GM13976 (cell line): ENCODE results near the gene TCEA3.

Source experiments
- DNase-seq: peaks from one replicate; pipeline ENCODE4 v3.0.0; 2012; ENCODE audit warnings: low spot score
- in situ Hi-C: fragments of 300-500 bp; cut with MboI; formaldehyde crosslinking; loops from one replicate; pipeline ENCODE4 v1.12.0; 2022; ENCODE audit warnings: low sequenced_read_pairs, mixed read lengths, inconsistent platforms; ENCODE audit not compliant: unreplicated experiment
- TF ChIP-seq, protein P1 (sequence below): IDR thresholded peaks from 2 replicates; pipeline ENCODE4 v1.5.1; 2012; ENCODE audit warnings: borderline replicate concordance, mild to moderate bottlenecking; ENCODE audit not compliant: insufficient read depth; ENCODE audit errors: extremely low read depth, missing control alignments, control extremely low read depth

The TCEA3 gene

GRCh38 chr1:23453455-23454000, 29.0 kb upstream of the TCEA3 start:
- TF ChIP-seq, protein P1, sequence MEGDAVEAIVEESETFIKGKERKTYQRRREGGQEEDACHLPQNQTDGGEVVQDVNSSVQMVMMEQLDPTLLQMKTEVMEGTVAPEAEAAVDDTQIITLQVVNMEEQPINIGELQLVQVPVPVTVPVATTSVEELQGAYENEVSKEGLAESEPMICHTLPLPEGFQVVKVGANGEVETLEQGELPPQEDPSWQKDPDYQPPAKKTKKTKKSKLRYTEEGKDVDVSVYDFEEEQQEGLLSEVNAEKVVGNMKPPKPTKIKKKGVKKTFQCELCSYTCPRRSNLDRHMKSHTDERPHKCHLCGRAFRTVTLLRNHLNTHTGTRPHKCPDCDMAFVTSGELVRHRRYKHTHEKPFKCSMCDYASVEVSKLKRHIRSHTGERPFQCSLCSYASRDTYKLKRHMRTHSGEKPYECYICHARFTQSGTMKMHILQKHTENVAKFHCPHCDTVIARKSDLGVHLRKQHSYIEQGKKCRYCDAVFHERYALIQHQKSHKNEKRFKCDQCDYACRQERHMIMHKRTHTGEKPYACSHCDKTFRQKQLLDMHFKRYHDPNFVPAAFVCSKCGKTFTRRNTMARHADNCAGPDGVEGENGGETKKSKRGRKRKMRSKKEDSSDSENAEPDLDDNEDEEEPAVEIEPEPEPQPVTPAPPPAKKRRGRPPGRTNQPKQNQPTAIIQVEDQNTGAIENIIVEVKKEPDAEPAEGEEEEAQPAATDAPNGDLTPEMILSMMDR, result no peak
- in situ Hi-C loops, result no loop called here
- no peak for DNase-seq

DNA sequence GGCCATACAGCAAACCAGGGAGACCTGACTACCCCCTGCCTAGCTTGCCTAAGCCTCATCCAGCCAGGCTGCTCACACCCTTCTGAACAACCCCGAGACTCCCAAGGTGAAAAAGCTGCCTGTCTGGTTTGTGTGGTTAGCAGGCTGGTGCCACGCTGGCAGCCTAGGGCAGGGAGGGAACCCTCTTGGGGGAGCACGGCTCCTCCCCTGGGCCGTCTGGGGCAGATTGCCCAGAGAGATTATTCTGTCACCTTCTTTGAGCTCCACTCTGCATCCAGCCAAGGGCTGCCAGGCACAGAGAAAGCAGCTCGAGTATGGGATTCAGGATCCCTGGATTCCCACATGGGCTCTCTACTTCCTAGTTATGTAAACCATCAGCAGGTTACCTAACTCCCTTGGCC, 27.5 kb upstream of the TCEA3 start:
- DNase-seq, result no peak
- TF ChIP-seq, protein P1, result no peak
- in situ Hi-C loops, result no loop called here

GRCh38 chr1:23451441-23451840, 26.9 kb upstream of the TCEA3 start:
- TF ChIP-seq, protein P1, result no peak
- DNase-seq, result no peak
- in situ Hi-C loops, result no loop called here

DNA sequence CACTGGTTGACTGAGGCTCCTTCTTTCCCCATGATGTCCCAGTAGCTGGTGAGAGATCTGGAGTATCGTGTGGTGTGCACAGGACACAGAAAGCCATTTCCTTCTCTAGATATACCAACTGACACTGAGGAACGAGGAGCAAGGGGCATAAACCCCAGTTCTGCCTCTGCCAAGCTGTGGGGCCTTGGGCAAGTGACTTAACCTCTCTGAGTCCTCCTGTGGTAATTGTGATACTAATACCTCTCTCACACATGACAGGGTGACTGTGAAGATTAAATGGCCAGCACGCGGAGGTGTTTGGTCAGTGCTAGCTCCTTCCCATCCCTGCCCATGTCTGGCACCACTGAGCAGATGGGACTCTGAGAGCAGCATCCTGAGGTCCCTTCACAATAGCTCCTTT, 26.3 kb upstream of the TCEA3 start:
- in situ Hi-C loops, result no loop called here
- TF ChIP-seq, protein P1, result no peak
- DNase-seq, result no peak

DNA sequence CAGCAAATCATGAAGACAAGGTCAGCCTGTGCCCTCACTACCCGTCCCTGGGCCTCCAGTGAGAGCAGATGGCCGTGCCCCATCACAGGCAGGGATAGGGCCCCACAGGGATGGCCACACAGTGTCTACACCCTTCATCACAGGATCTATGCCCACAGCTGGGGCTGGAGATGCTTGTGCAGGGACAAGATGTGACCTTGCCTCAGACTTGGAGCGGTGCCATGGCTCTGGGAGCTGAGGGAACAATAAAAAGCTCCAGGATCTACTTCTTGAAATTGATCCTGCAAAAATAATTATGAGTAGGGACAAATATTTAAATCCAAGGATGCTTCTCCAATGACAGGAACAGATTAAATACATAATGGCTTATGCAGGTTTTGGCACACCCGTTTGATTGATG, 25.4 kb upstream of the TCEA3 start:
- in situ Hi-C loops, result no loop called here
- DNase-seq, result no peak
- TF ChIP-seq, protein P1, result no peak

DNA sequence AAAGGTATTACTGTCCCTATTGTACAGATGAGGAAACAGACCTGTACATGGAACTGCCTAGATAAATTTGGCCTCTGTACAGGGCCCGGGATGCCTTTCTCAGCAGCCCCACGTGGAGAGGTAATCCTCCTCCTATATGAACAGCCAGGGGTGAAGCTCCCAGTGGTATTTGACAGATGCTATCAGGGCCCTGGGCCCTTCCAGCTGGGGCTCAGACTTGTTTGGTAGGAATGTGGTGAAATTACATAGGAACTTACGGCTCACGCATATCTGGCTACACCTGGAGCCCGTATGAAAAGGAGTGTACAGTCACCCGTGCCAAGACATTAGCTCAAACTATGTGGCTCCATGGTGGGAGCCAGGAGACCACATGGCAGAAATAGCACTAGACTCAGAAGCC, 24.8 kb upstream of the TCEA3 start:
- no peak for DNase-seq
- in situ Hi-C loops, result no loop called here
- TF ChIP-seq, protein P1, result no peak

DNA sequence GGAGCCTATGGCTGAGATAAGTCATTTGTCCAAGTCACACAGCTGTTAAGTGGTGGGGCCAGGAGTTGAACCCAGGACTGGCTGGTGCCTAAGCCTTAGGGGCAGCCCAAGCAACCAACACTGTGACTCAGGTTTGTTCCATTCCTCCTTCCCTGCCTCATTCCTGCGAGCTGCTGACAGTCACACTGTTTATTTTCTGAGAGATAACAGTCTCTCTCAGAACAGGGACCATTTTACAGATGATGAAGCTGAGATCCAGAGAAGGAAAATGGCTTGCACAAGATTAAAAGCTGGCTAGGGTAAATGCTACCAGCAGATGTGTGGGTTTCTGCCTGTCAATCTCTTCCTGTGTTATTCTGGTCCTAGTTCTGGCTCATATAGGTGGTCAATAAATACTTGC, 24.3 kb upstream of the TCEA3 start:
- TF ChIP-seq, protein P1, result no peak
- DNase-seq, result no peak
- in situ Hi-C loops, result no loop called here
